Thyroid gland (tissue), 4 donors: ENCODE data around the gene NYAP2. TPM values are rescaled to one million over a fixed set of nuclear protein-coding genes. Genes with fewer than 3 reads are reported as not detected.

Experiments
- DNase-seq, 2 donors: peaks; one replicate each; pipeline ENCODE4 v3.0.0-alpha.2; 2019
- H3K27ac ChIP-seq, 3 donors: fragments of 200-600 bp; sonication (generic); 1 replicate in 2 of 3; 2 replicates in 1 of 3; pipeline ENCODE4 v1.5.1; 2016 to 2019; ENCODE audit warnings: mild to moderate bottlenecking in 1 of 3, moderate library complexity in 1 of 3
- H3K27me3 ChIP-seq: fragments of 200-600 bp; sonication (generic); one replicate; pipeline ENCODE4 v1.5.1; 2019
- H3K36me3 ChIP-seq, 2 donors: fragments of 200-600 bp; sonication (generic); one replicate each; pipeline ENCODE4 v1.5.1; 2016 to 2019
- H3K4me1 ChIP-seq, 2 donors: fragments of 200-600 bp; sonication (generic); one replicate each; pipeline ENCODE4 v1.5.1; 2017 to 2019
- H3K4me3 ChIP-seq, 3 donors: fragments of 200-600 bp; sonication (generic); replicated peaks in 1 of 3; 1 replicate in 2 of 3; 2 replicates in 1 of 3; pipeline ENCODE4 v1.5.1; 2016; ENCODE audit warnings: mild to moderate bottlenecking in 1 of 3
- H3K9me3 ChIP-seq: fragments of 200-600 bp; sonication (generic); one replicate; pipeline ENCODE4 v1.5.1; 2017
- CTCF ChIP-seq, 6 experiments: fragments of 200-600 bp in 3 of 6; fragments of 450-650 bp in 3 of 6; sonication (generic) in 3 of 6; IDR thresholded peaks; one replicate each; pipeline ENCODE4 v1.5.1; 2016 to 2019; ENCODE audit warnings: antibody characterized with exemption in 6 of 6, mild to moderate bottlenecking in 2 of 6, inconsistent platforms in 1 of 6, moderate library complexity in 1 of 6
- POLR2A ChIP-seq, 2 donors: fragments of 450-650 bp; IDR thresholded peaks; one replicate each; pipeline ENCODE4 v1.6.1; 2017; ENCODE audit warnings: antibody characterized with exemption in 2 of 2, mild to moderate bottlenecking in 2 of 2, moderate library complexity in 1 of 2
- WGBS, 2 donors: methylation state at CpG; one replicate each; pipeline ENCODE4 v1.1.5; 2017; 5-methylcytosine and 5-hydroxymethylcytosine counted together
- intact Hi-C: fragments of 100-400 bp; cut with DNase I; formaldehyde crosslinking; loops from one replicate; pipeline ENCODE4 v1.15.1; 2023
- total RNA-seq, 4 donors: library from RNA; depleted of rRNA; stranded (reverse); fragments of >200 nt; gene quantifications; one replicate each; pipeline ENCODE4 v1.2.3, GENCODE V29; 2016

The NYAP2 gene
- total RNA-seq, 4 donors from 2014 or later = not detected

GRCh38 chr2:225608136-225608535 is 208.6 kb downstream of the NYAP2 start:
- TF ChIP-seq CTCF (IDR thresholded peaks at IDR 0.05) (no peak), POLR2A (IDR thresholded peaks at IDR 0.05) (no peak)
- H3K36me3 ChIP-seq = no peaks in the 10 kb centered on the region
- no peaks in the 10 kb centered on the region for H3K27me3 ChIP-seq
- H3K9me3 ChIP-seq = no peaks in the 10 kb centered on the region
- intact Hi-C loops = no loop called here
- H3K4me3 ChIP-seq = no peak overlapping the region
- no peaks in the 10 kb centered on the region for H3K4me1 ChIP-seq
- no peak overlapping the region for H3K27ac ChIP-seq
- no peak for DNase-seq
- 60 to 73% methylated on average over 1 of the region's 1 CpG for WGBS, 2 donors

GRCh38 chr2:225612636-225613035 is 213.1 kb downstream of the NYAP2 start:
- WGBS, 2 donors = 78 to 94% methylated on average over 1 of the region's 1 CpG
- no peak for TF ChIP-seq CTCF (IDR thresholded peaks at IDR 0.05)
- TF ChIP-seq POLR2A (IDR thresholded peaks at IDR 0.05) = no peak
- H3K36me3 ChIP-seq = no peaks in the 10 kb centered on the region
- intact Hi-C loops = no loop called here
- H3K27me3 ChIP-seq = no peaks in the 10 kb centered on the region
- no peak overlapping the region for H3K27ac ChIP-seq
- no peaks in the 10 kb centered on the region for H3K9me3 ChIP-seq
- H3K4me3 ChIP-seq = no peak overlapping the region
- DNase-seq = no peak
- H3K4me1 ChIP-seq = no peaks in the 10 kb centered on the region

- no peak overlapping the region for H3K27ac ChIP-seq
- no peak overlapping the region for H3K4me3 ChIP-seq
- intact Hi-C loops = no loop called here
- TF ChIP-seq POLR2A (IDR thresholded peaks at IDR 0.05) = no peak
- TF ChIP-seq CTCF (IDR thresholded peaks at IDR 0.05) = no peak
- no peaks in the 10 kb centered on the region for H3K36me3 ChIP-seq
- no peak for DNase-seq
- H3K9me3 ChIP-seq = no peaks in the 10 kb centered on the region
- WGBS, 2 donors = 77 to 81% methylated on average over 2 of the region's 2 CpGs
- H3K27me3 ChIP-seq = no peaks in the 10 kb centered on the region
- H3K4me1 ChIP-seq = no peaks in the 10 kb centered on the region
These were observed 215.4 kb downstream of the NYAP2 start for GRCh38 chr2:225614915-225615314.

- TF ChIP-seq POLR2A (IDR thresholded peaks at IDR 0.05) = no peak
- TF ChIP-seq CTCF (IDR thresholded peaks at IDR 0.05) = no peak
- DNase-seq = no peak
- Histone ChIP-seq H3K36me3 (no peaks in the 10 kb centered on the region), H3K4me3 (no peak overlapping the region), H3K9me3 (no peaks in the 10 kb centered on the region), H3K27me3 (no peaks in the 10 kb centered on the region), H3K27ac (no peak overlapping the region), H3K4me1 (no peaks in the 10 kb centered on the region)
- intact Hi-C loops = no loop called here
- WGBS, 2 donors = 61 to 75% methylated on average over 3 of the region's 3 CpGs
These were observed 216.0 kb downstream of the NYAP2 start for GRCh38 chr2:225615514-225615913.

GRCh38 chr2:225616372-225616771 is 216.9 kb downstream of the NYAP2 start:
- Histone ChIP-seq H3K4me1 (no peaks in the 10 kb centered on the region), H3K36me3 (no peaks in the 10 kb centered on the region), H3K4me3 (no peak overlapping the region), H3K9me3 (no peaks in the 10 kb centered on the region), H3K27ac (no peak overlapping the region), H3K27me3 (no peaks in the 10 kb centered on the region)
- intact Hi-C loops = no loop called here
- 81 to 89% methylated on average over 4 of the region's 4 CpGs for WGBS, 2 donors
- no peak for DNase-seq
- no peak for TF ChIP-seq CTCF (IDR thresholded peaks at IDR 0.05)
- no peak for TF ChIP-seq POLR2A (IDR thresholded peaks at IDR 0.05)
